Measurements from ENCODE around the gene FBLN7. TPM values are rescaled to one million over a fixed set of nuclear protein-coding genes. Genes with fewer than 3 reads are reported as not detected.
A peak's percentile ranks its signal among the peaks of the same experiment; 100 is the strongest.

Gene FBLN7
- total and polyA plus RNA-seq, 2 experiments from 2014 or later, result 0.28 to 4.7 TPM

GRCh38 chr2:112183327-112184025, 45.3 kb downstream of the FBLN7 start:
- no peak overlapping the region for H3K27ac ChIP-seq
- H3K4me1 ChIP-seq (ENCODE audit: low read depth), result no peaks in the 10 kb centered on the region
- no peaks in the 10 kb centered on the region for H3K9me3 ChIP-seq (ENCODE audit: low read depth)
- DNase-seq (ENCODE audit: low read depth in 1 of 2, low spot score in 1 of 2), result no peak
- peaks cover 28% of the 10 kb centered on the region for H3K27me3 ChIP-seq
- TF ChIP-seq, protein P1, sequence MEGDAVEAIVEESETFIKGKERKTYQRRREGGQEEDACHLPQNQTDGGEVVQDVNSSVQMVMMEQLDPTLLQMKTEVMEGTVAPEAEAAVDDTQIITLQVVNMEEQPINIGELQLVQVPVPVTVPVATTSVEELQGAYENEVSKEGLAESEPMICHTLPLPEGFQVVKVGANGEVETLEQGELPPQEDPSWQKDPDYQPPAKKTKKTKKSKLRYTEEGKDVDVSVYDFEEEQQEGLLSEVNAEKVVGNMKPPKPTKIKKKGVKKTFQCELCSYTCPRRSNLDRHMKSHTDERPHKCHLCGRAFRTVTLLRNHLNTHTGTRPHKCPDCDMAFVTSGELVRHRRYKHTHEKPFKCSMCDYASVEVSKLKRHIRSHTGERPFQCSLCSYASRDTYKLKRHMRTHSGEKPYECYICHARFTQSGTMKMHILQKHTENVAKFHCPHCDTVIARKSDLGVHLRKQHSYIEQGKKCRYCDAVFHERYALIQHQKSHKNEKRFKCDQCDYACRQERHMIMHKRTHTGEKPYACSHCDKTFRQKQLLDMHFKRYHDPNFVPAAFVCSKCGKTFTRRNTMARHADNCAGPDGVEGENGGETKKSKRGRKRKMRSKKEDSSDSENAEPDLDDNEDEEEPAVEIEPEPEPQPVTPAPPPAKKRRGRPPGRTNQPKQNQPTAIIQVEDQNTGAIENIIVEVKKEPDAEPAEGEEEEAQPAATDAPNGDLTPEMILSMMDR (IDR thresholded peaks at IDR 0.05; ENCODE audit: low read depth, low read length), result no peak
- H3K36me3 ChIP-seq, result no peaks in the 10 kb centered on the region
- no peak overlapping the region for H3K4me3 ChIP-seq

DNA sequence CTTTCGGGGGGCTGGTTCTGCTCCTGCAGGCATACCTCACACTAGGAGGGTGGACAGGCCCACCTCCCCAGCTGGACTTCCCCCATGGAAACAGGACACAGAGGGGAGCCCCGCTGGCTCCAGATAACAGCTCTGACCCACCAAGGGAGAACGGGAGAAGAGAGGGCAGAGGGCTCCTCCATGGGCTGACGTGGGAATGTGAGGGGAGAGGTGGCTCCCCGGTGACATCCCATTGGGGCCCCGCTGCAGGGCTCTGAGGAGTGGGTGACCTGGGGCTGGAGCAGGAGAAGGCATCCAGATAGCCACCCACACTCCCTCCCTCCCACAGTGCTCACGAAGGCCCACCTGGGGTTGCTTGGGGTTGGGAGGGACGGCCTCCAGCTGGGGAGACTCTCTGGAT, 45.9 kb downstream of the FBLN7 start:
- no peaks in the 10 kb centered on the region for H3K4me1 ChIP-seq (ENCODE audit: low read depth)
- H3K9me3 ChIP-seq (ENCODE audit: low read depth), result no peaks in the 10 kb centered on the region
- DNase-seq (ENCODE audit: low read depth in 1 of 2, low spot score in 1 of 2), result no peak
- H3K27ac ChIP-seq, result no peak overlapping the region
- no peaks in the 10 kb centered on the region for H3K36me3 ChIP-seq
- TF ChIP-seq, protein P1 (IDR thresholded peaks at IDR 0.05; ENCODE audit: low read depth, low read length), result no peak
- no peak overlapping the region for H3K4me3 ChIP-seq
- peaks cover 28% of the 10 kb centered on the region for H3K27me3 ChIP-seq

DNA sequence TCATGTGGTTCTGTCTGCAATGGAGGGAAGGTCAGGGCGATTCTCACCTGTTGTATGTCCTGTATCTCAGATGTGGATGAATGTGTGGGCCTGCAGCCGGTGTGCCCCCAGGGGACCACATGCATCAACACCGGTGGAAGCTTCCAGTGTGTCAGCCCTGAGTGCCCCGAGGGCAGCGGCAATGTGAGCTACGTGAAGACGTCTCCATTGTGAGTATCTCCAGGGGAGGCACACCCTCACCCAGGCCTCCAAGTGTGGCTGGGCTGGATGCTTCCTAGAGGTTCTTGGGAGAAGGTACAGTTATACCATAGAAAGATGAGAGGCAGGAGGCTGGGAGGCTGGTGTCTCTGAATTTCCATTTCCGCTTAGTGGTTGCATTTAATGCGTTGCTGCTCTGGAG, 46.9 kb downstream of the FBLN7 start:
- Histone ChIP-seq H3K9me3 (ENCODE audit: low read depth) (no peaks in the 10 kb centered on the region), H3K27ac (no peak overlapping the region), H3K36me3 (no peaks in the 10 kb centered on the region), H3K4me3 (no peak overlapping the region), H3K27me3 (peaks cover 28% of the 10 kb centered on the region), H3K4me1 (ENCODE audit: low read depth) (no peaks in the 10 kb centered on the region)
- TF ChIP-seq, protein P1 (IDR thresholded peaks at IDR 0.05; ENCODE audit: low read depth, low read length), result no peak
- no peak for DNase-seq (ENCODE audit: low read depth in 1 of 2, low spot score in 1 of 2)

- TF ChIP-seq, protein P1 (IDR thresholded peaks at IDR 0.05; ENCODE audit: low read depth, low read length), result no peak
- no peaks in the 10 kb centered on the region for H3K4me1 ChIP-seq (ENCODE audit: low read depth)
- no peak overlapping the region for H3K27ac ChIP-seq
- H3K9me3 ChIP-seq (ENCODE audit: low read depth), result no peaks in the 10 kb centered on the region
- H3K27me3 ChIP-seq, result peaks cover 10% of the 10 kb centered on the region
- DNase-seq (ENCODE audit: low read depth in 1 of 2, low spot score in 1 of 2), result no peak
- H3K4me3 ChIP-seq, result no peak overlapping the region
- H3K36me3 ChIP-seq, result no peaks in the 10 kb centered on the region
These were observed 49.0 kb downstream of the FBLN7 start for GRCh38 chr2:112187046-112187715.

DNA sequence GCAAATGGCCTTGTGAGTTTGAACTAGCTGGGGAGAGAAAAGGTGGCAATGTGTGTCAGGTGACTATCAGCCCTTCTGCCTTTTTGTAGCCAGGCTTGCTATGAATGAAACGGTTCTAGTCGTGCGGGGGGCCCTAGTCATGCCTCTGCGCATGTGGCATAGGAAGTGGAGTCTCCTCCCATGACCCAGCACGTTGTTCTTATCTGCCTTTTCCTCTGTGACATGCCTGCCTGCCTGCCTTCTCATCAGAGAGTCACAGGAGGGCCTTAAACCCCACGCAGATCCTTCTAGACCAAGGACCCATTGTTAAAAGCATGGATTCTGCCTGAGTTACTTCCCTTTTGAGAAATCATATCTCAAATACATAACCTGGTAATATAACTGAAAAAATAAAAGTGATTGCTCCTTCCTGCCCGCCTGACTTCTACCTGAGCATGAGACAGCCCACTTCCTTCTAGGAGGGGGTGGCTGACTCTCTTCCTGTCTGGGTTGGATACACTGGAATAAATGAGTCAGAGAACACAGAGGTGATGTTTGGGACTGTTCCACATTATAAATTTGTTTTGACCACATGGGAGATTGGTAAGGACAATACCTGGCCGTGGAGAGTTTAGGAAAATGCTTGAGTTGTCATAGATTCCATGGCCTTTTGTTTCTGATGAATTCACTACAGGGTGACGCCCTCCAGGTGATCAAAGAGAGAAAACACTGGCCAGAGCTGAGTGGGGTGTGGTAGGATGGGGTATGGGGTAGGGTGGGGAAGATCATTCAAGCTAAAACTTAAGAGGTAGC, 49.8 kb downstream of the FBLN7 start:
- Histone ChIP-seq H3K27ac (no peak overlapping the region), H3K4me3 (no peak overlapping the region), H3K4me1 (ENCODE audit: low read depth) (no peaks in the 10 kb centered on the region), H3K27me3 (peaks cover 2% of the 10 kb centered on the region), H3K36me3 (no peaks in the 10 kb centered on the region), H3K9me3 (ENCODE audit: low read depth) (no peaks in the 10 kb centered on the region)
- DNase-seq (ENCODE audit: low read depth in 1 of 2, low spot score in 1 of 2), result peak in 1 of 2 donors; percentile 18
- TF ChIP-seq, protein P1 (IDR thresholded peaks at IDR 0.05; ENCODE audit: low read depth, low read length), result no peak
